Kidney epithelial cell (primary cell): ENCODE measurements around the gene RFX8. TPM values are rescaled to one million over a fixed set of nuclear protein-coding genes. Genes with fewer than 3 reads are reported as not detected.
A peak's percentile ranks its signal among the peaks of the same experiment; 100 is the strongest.
"Not testable (repeated sequence)": the region's sequence is repeated elsewhere in the genome, so short reads cannot be mapped to it uniquely, and the experiment has no call there.

ENCODE experiments used
- DNase-seq: peaks from one replicate; pipeline ENCODE4 v3.0.0-alpha.2; 2010; ENCODE audit warnings: low read depth
- H3K27me3 ChIP-seq: 2 replicates; pipeline ENCODE4 v1.6.0; 2011; ENCODE audit warnings: low read length; ENCODE audit not compliant: control insufficient read depth, insufficient read depth
- H3K36me3 ChIP-seq: 2 replicates; pipeline ENCODE4 v1.5.1; 2011; ENCODE audit warnings: low read length; ENCODE audit not compliant: control insufficient read depth, insufficient read depth
- H3K4me3 ChIP-seq: 2 replicates; pipeline ENCODE4 v1.5.1; 2011; ENCODE audit warnings: low read depth, mild to moderate bottlenecking, control low read depth, low read length
- total RNA-seq: library from RNA; depleted of rRNA; stranded (reverse); fragments of >200 nt; gene quantifications from 2 replicates; pipeline ENCODE4 v1.2.3, GENCODE V29; 2015
- TF ChIP-seq, protein P1 (sequence below): IDR thresholded peaks from 2 replicates; pipeline ENCODE4 v1.5.1; 2011; ENCODE audit warnings: mild to moderate bottlenecking, moderate library complexity, low read length, control low read depth, inconsistent platforms; ENCODE audit not compliant: insufficient read depth, poor library complexity, severe bottlenecking

The RFX8 gene
- total RNA-seq, 1 donor from 2014 or later: 0.25 TPM

DNA sequence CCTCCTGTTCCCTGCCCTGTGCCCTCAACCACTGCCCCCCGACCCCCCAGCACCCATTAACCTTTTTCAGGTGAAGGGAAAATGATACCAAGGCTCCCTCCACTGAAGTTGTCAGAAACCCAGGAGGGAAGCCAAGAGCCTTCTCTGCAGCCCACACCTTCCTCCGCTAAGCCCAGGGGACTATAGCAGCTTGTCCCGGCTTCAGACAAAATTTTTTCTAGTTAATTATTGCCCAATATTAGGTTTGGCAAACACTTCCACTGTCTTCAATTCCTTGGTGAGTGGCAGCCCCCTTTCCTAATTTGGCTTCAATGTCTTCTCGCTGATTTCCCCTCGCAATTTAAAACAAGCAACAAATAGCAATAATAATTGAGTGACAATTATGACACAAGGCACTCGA lies 23.9 kb downstream of the RFX8 start:
- no peaks in the 10 kb centered on the region for H3K36me3 ChIP-seq
- no peaks in the 10 kb centered on the region for H3K27me3 ChIP-seq
- TF ChIP-seq, protein P1, sequence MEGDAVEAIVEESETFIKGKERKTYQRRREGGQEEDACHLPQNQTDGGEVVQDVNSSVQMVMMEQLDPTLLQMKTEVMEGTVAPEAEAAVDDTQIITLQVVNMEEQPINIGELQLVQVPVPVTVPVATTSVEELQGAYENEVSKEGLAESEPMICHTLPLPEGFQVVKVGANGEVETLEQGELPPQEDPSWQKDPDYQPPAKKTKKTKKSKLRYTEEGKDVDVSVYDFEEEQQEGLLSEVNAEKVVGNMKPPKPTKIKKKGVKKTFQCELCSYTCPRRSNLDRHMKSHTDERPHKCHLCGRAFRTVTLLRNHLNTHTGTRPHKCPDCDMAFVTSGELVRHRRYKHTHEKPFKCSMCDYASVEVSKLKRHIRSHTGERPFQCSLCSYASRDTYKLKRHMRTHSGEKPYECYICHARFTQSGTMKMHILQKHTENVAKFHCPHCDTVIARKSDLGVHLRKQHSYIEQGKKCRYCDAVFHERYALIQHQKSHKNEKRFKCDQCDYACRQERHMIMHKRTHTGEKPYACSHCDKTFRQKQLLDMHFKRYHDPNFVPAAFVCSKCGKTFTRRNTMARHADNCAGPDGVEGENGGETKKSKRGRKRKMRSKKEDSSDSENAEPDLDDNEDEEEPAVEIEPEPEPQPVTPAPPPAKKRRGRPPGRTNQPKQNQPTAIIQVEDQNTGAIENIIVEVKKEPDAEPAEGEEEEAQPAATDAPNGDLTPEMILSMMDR: no peak
- H3K4me3 ChIP-seq: no peak overlapping the region
- DNase-seq: no peak

DNA sequence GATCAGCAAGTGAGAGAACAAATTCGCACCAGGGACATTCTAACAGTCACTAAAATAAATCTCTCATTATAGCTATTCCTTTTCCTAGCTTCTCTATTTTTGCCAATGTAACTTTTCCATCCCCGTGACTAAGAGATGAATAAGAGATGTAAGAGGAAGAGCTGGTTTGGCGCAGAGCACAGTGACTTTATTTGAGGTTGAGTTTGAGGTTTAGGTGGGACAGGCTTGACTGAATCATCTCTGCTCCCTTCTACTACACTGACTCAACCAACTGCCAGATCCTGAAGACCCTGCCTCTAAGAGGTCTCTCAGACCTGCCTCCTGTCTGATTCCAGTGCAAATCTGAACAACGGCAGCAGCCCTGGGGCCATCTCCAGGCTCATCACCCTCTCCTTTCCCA lies 28.0 kb downstream of the RFX8 start:
- Histone ChIP-seq H3K36me3 (no peaks in the 10 kb centered on the region), H3K27me3 (no peaks in the 10 kb centered on the region), H3K4me3 (no peak overlapping the region)
- peak; percentile 51 for DNase-seq
- TF ChIP-seq, protein P1: no peak

DNA sequence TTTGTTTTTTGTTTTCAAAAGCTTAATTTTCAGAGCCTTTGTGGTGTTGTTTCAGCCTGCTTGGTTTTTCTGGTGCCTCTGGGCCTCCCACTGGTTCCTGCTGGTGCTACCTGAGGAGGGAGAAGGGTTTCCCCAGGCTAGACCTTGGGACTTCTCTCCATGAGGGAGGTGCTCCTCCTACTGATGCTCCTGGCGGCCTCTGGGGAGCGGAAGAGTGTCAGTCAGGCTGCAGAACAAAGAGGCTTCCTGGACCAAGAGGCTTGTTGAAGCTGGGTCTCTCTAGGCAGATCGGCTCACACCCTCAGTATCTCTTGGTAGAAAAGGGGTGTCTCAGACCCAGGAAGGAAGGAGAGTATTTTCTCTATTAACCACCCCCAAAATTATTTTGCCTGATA lies 32.2 kb downstream of the RFX8 start:
- TF ChIP-seq, protein P1: no peak
- Histone ChIP-seq H3K36me3 (no peaks in the 10 kb centered on the region), H3K4me3 (no peak overlapping the region), H3K27me3 (no peaks in the 10 kb centered on the region)
- DNase-seq: no peak

DNA sequence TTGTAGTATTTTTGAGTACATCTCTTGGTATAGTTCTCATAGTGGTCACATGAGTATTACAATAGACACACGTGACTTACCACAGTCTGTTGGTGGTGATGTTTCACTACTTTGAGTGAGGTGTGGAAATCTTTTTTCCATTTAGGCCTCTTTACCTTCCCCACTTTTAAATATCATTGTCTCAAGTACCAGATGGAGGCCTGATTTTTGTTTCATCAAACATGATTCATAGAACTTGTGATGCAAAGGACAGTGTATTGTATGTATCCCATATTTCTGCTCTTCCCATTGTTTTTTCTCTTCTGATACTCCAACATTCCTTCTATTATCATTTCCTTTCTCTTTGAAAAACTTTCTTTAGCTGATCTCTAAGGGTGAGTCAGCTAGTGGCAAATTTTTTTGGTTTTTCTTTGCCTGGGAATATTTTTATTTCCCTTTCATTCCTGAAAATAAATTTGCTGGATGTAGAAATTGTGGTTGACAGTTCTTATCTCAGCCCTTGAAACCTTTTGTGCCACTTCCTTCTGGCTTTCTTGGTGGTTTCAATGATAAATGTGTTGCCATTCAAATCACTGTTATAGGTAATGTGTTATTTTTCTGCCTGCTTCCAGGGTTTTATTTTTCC lies 32.8 kb downstream of the RFX8 start:
- Histone ChIP-seq H3K36me3 (no peaks in the 10 kb centered on the region), H3K4me3 (no peak overlapping the region), H3K27me3 (no peaks in the 10 kb centered on the region)
- peak; percentile 26 for DNase-seq
- TF ChIP-seq, protein P1: no peak

DNA sequence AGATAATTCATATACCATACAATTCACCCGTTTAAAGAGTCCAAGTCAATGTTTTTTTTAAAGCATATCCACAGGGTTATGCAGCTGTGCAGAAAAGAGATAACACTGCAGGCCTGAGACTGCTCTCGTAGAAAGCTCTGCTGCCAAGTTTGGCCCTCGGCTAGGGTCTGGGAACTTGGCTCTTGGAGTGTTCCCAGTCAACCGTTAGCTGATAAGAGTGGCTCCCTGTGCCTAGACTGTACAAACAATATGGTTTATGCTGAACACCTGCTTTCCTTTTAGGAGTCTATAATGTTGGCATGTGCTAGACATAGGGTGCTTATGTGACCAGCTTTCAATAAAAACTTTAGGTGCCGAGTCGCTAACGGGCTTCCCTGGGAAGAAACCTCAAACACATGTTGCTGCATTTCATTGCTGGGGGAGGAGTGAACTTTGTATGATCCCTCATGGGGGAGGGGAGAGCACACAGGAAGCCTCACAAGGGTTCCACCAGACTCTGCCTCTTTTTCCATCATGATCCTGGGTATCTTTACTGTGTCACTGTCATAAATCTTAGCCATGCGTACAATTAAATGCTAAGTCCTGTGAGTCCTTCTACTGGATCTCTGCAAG lies 34.7 kb downstream of the RFX8 start:
- no peak for DNase-seq
- Histone ChIP-seq H3K27me3 (no peaks in the 10 kb centered on the region), H3K36me3 (no peaks in the 10 kb centered on the region), H3K4me3 (no peak overlapping the region)
- TF ChIP-seq, protein P1: no peak

DNA sequence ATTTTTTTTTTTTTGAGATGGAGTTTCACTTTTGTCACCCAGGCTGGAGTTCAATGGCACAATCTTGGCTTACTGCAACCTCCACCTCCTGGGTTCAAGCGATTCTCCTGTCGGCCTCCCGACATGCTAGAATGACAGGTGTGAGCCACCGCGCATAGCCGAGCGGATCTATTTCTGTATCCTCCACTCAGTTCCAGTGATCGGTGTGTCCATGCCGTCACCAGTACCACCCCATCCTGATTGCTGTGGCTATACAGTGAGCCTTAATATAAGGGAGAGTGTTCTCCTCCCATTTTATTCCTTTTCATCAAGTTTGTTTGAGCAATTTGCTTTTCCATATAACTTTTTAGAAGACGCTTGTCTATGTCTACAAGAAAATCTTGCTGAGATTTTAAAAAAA lies 35.2 kb downstream of the RFX8 start:
- TF ChIP-seq, protein P1: no peak
- Histone ChIP-seq H3K4me3 (no peak overlapping the region), H3K27me3 (no peaks in the 10 kb centered on the region), H3K36me3 (no peaks in the 10 kb centered on the region)
- DNase-seq: no peak

DNA sequence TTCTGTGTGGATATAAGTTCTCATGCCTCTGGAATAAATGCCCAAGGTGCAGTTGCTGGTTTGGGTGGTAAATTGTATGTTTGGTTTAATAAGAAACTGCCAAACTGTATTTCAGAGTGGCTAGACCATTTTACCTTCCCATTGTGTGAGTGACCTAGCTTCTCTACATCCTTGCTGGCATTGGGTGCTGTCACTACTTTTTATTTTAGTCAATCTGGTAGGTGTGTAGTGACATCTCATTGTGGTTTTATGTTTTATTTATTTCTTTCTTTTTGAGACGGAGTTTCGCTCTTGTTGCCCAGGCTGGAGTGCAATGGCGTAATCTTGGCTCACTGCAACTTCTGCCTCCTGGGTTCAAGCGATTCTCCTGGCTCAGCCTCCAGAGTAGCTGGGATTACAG lies 36.4 kb downstream of the RFX8 start:
- not testable (repeated sequence) for DNase-seq, H3K4me3 ChIP-seq, H3K36me3 ChIP-seq, H3K27me3 ChIP-seq
